ENCODE data around the gene GATAD1. TPM values are rescaled to one million over a fixed set of nuclear protein-coding genes. Genes with fewer than 3 reads are reported as not detected.

Gene GATAD1
- total RNA-seq, 1 donor from 2014 or later = 38.7 TPM

GRCh38 chr7:92460109-92460508 lies 12.8 kb downstream of the GATAD1 start:
- Mint-ChIP-seq H3K4me1 (peaks cover 5% of the 10 kb centered on the region), H3K9me3 (no peaks in the 10 kb centered on the region), H3K27ac (ENCODE audit: unreplicated experiment) (no peak overlapping the region), H3K27me3 (ENCODE audit: low read depth) (no peaks in the 10 kb centered on the region), H3K4me3 (no peak overlapping the region), H3K36me3 (ENCODE audit: low read depth) (peaks cover 2% of the 10 kb centered on the region)
- no peak for DNase-seq (ENCODE audit: low read depth, low spot score)
- TF ChIP-seq CTCF (conservative IDR thresholded peaks at IDR 0.05) = no peak

- peaks cover 2% of the 10 kb centered on the region for H3K36me3 Mint-ChIP-seq (ENCODE audit: low read depth)
- TF ChIP-seq CTCF (conservative IDR thresholded peaks at IDR 0.05) = no peak
- no peak overlapping the region for H3K27ac Mint-ChIP-seq (ENCODE audit: unreplicated experiment)
- H3K4me1 Mint-ChIP-seq = peaks cover 5% of the 10 kb centered on the region
- DNase-seq (ENCODE audit: low read depth, low spot score) = no peak
- H3K4me3 Mint-ChIP-seq = no peak overlapping the region
- H3K27me3 Mint-ChIP-seq (ENCODE audit: low read depth) = no peaks in the 10 kb centered on the region
- H3K9me3 Mint-ChIP-seq = no peaks in the 10 kb centered on the region
Observed at GRCh38 chr7:92460510-92460909, 13.2 kb downstream of the GATAD1 start.

GRCh38 chr7:92461027-92462003 lies 14.0 kb downstream of the GATAD1 start:
- Mint-ChIP-seq H3K4me3 (no peak overlapping the region), H3K27me3 (ENCODE audit: low read depth) (no peaks in the 10 kb centered on the region), H3K9me3 (no peaks in the 10 kb centered on the region), H3K36me3 (ENCODE audit: low read depth) (no peaks in the 10 kb centered on the region), H3K4me1 (peaks cover 5% of the 10 kb centered on the region), H3K27ac (ENCODE audit: unreplicated experiment) (no peak overlapping the region)
- peak; percentile 28 for DNase-seq (ENCODE audit: low read depth, low spot score)
- peak; percentile 85 for TF ChIP-seq CTCF (conservative IDR thresholded peaks at IDR 0.05)

- no peak for DNase-seq (ENCODE audit: low read depth, low spot score)
- no peak for TF ChIP-seq CTCF (conservative IDR thresholded peaks at IDR 0.05)
- Mint-ChIP-seq H3K27me3 (ENCODE audit: low read depth) (no peaks in the 10 kb centered on the region), H3K36me3 (ENCODE audit: low read depth) (peaks cover 2% of the 10 kb centered on the region), H3K27ac (ENCODE audit: unreplicated experiment) (no peak overlapping the region), H3K4me1 (peaks cover 5% of the 10 kb centered on the region), H3K9me3 (peaks cover 2% of the 10 kb centered on the region), H3K4me3 (no peak overlapping the region)
Observed at GRCh38 chr7:92462560-92462959, 15.3 kb downstream of the GATAD1 start.

- H3K27me3 Mint-ChIP-seq (ENCODE audit: low read depth) = no peaks in the 10 kb centered on the region
- TF ChIP-seq CTCF (conservative IDR thresholded peaks at IDR 0.05) = no peak
- H3K4me3 Mint-ChIP-seq = no peak overlapping the region
- peaks cover 5% of the 10 kb centered on the region for H3K9me3 Mint-ChIP-seq
- H3K36me3 Mint-ChIP-seq (ENCODE audit: low read depth) = peaks cover 15% of the 10 kb centered on the region
- peaks cover 5% of the 10 kb centered on the region for H3K4me1 Mint-ChIP-seq
- no peak overlapping the region for H3K27ac Mint-ChIP-seq (ENCODE audit: unreplicated experiment)
- no peak for DNase-seq (ENCODE audit: low read depth, low spot score)
Observed at GRCh38 chr7:92464515-92464914, 17.2 kb downstream of the GATAD1 start.
